K562 (cell line): ENCODE data around the gene EXOC2. TPM values are rescaled to one million over a fixed set of nuclear protein-coding genes. Genes with fewer than 3 reads are reported as not detected.

ENCODE experiments used
- C11orf30 ChIP-seq: fragments of 450-650 bp; IDR thresholded peaks from 2 replicates; pipeline ENCODE4 v1.6.1; 2016; ENCODE audit warnings: low read depth, mild to moderate bottlenecking
- CBX8 ChIP-seq: fragments of 200-600 bp; sonication (generic); IDR thresholded peaks from 2 replicates; pipeline ENCODE4 v1.6.1; 2012; ENCODE audit warnings: borderline replicate concordance, mixed run types, low read depth, mild to moderate bottlenecking, moderate library complexity, mixed read lengths, low read length, control low read depth, inconsistent platforms; ENCODE audit not compliant: poor library complexity, severe bottlenecking; ENCODE audit errors: extremely low read depth
- ELF4 ChIP-seq: fragments of 450-650 bp; formaldehyde crosslinking; IDR thresholded peaks from 2 replicates; pipeline ENCODE4 v1.4.0; 2022; ENCODE audit warnings: missing genetic modification characterization
- IRF2 ChIP-seq: sonication (generic); formaldehyde crosslinking; IDR thresholded peaks from 2 replicates; pipeline ENCODE4 v1.8.1; 2022; ENCODE audit warnings: mild to moderate bottlenecking, missing genetic modification reagents
- KLF1 ChIP-seq: fragments of 450-650 bp; IDR thresholded peaks from 2 replicates; pipeline ENCODE4 v1.6.1; 2016; ENCODE audit warnings: missing genetic modification characterization, missing compliant biosample characterization
- PRMT5 ChIP-seq: sonication (generic); formaldehyde crosslinking; IDR thresholded peaks from 2 replicates; pipeline ENCODE4 v1.5.0; 2020; ENCODE audit warnings: missing genetic modification reagents
- RBM15 ChIP-seq: fragments of 200-400 bp; formaldehyde crosslinking; IDR thresholded peaks from 2 replicates; pipeline ENCODE4 v1.6.1; 2018; ENCODE audit warnings: mild to moderate bottlenecking, low read length, moderate library complexity; ENCODE audit not compliant: insufficient read depth
- SMARCA5 ChIP-seq: fragments of 450-650 bp; IDR thresholded peaks from 2 replicates; pipeline ENCODE4 v1.6.1; 2016
- SP1 ChIP-seq: sonication (generic); formaldehyde crosslinking; IDR thresholded peaks from 2 replicates; pipeline ENCODE4 v1.8.1; 2022; ENCODE audit warnings: mild to moderate bottlenecking, missing genetic modification reagents
- SREBF2 ChIP-seq: sonication (generic); formaldehyde crosslinking; IDR thresholded peaks from 2 replicates; pipeline ENCODE4 v1.4.0; 2020; ENCODE audit warnings: mild to moderate bottlenecking, missing genetic modification reagents
- TAL1 ChIP-seq: fragments of 450-650 bp; IDR thresholded peaks from 2 replicates; pipeline ENCODE4 v1.6.1; 2016; ENCODE audit warnings: mild to moderate bottlenecking
- TARDBP ChIP-seq: fragments of 450-650 bp; IDR thresholded peaks from 2 replicates; pipeline ENCODE4 v1.6.1; 2016
- TBP ChIP-seq: optimal IDR thresholded peaks from 2 replicates; pipeline ENCODE3; 2011; ENCODE audit warnings: low read depth, low read length, improper control_type of control experiment
- ZBTB49 ChIP-seq: sonication (generic); formaldehyde crosslinking; IDR thresholded peaks from 2 replicates; pipeline ENCODE4 v1.8.0; 2022; ENCODE audit warnings: missing genetic modification reagents, mild to moderate bottlenecking, borderline replicate concordance
- polyA plus RNA-seq, 8 experiments: library from polyadenylated mRNA; depleted of rRNA in 4 of 8; stranded (reverse) in 5 of 8; unstranded in 3 of 8; fragments of >200 nt; fragmentation: Nextera tagmentation in 2 of 8; fragmentation: Illumina TruSeq in 1 of 8; extraction: Ambion mirVana in 2 of 8; extraction: Trizol in 1 of 8; gene quantifications; 2 replicates each; pipeline versions ENCODE4 v1.2.1 to v1.2.3, GENCODE V29; 2011 to 2014; ENCODE audit warnings: inconsistent platforms in 1 of 8, missing spikeins in 1 of 8
- total RNA-seq, 7 experiments: library from RNA; depleted of rRNA in 6 of 7; stranded (reverse); fragments of >200 nt in 6 of 7; fragmentation: Illumina TruSeq in 2 of 7; extraction: Trizol in 2 of 7; gene quantifications; 2 replicates each; pipeline versions ENCODE4 v1.2.1 to v1.2.3, GENCODE V29; 2011 to 2021; ENCODE audit warnings: low replicate concordance in 1 of 7
- TF ChIP-seq, protein P1 (sequence below), 2 experiments: IDR thresholded peaks; 2 replicates each; pipeline ENCODE4 v1.6.1; 2012; ENCODE audit warnings: improper control_type of control experiment in 2 of 2, low read depth in 2 of 2, low read length in 2 of 2, borderline replicate concordance in 1 of 2
- TF ChIP-seq, protein P2 (sequence below): sonication (generic); formaldehyde crosslinking; IDR thresholded peaks from 2 replicates; pipeline ENCODE4 v1.8.0; 2022; ENCODE audit warnings: mild to moderate bottlenecking, missing genetic modification reagents

EXOC2 gene
- total and polyA plus RNA-seq, 9 of the 15 experiments (the other 6 are each of a cell fraction or from before 2014, with no cell fraction given) = 12.2 to 30.2 (median 24.2) TPM

- TF ChIP-seq, protein P1, sequence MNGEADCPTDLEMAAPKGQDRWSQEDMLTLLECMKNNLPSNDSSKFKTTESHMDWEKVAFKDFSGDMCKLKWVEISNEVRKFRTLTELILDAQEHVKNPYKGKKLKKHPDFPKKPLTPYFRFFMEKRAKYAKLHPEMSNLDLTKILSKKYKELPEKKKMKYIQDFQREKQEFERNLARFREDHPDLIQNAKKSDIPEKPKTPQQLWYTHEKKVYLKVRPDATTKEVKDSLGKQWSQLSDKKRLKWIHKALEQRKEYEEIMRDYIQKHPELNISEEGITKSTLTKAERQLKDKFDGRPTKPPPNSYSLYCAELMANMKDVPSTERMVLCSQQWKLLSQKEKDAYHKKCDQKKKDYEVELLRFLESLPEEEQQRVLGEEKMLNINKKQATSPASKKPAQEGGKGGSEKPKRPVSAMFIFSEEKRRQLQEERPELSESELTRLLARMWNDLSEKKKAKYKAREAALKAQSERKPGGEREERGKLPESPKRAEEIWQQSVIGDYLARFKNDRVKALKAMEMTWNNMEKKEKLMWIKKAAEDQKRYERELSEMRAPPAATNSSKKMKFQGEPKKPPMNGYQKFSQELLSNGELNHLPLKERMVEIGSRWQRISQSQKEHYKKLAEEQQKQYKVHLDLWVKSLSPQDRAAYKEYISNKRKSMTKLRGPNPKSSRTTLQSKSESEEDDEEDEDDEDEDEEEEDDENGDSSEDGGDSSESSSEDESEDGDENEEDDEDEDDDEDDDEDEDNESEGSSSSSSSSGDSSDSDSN (IDR thresholded peaks at IDR 0.05; ENCODE audit: borderline replicate concordance in 1 of 2, low read depth in 2 of 2, low read length in 2 of 2) = peak; percentile 22 to 56; a peak in 1 of 4 replicates
- TF ChIP-seq PRMT5 (CRISPR knock-in tag) = no peak
- TF ChIP-seq ELF4 = peak; percentile 86
- TF ChIP-seq TBP = peak; percentile 59
- no peak for TF ChIP-seq IRF2 (CRISPR knock-in tag)
- peak; percentile 96 for TF ChIP-seq KLF1 (tag)
- TF ChIP-seq C11orf30 = peak; percentile 77
- TF ChIP-seq TAL1 = no peak
- no peak for TF ChIP-seq ZBTB49 (CRISPR knock-in tag)
- TF ChIP-seq SMARCA5 = no peak
- peak; percentile 55; the same call in 1 of the 2 replicates for TF ChIP-seq TARDBP
- no peak for TF ChIP-seq RBM15
- TF ChIP-seq SREBF2 (CRISPR knock-in tag) = no peak
- TF ChIP-seq CBX8 = no peak
- TF ChIP-seq, protein P2, sequence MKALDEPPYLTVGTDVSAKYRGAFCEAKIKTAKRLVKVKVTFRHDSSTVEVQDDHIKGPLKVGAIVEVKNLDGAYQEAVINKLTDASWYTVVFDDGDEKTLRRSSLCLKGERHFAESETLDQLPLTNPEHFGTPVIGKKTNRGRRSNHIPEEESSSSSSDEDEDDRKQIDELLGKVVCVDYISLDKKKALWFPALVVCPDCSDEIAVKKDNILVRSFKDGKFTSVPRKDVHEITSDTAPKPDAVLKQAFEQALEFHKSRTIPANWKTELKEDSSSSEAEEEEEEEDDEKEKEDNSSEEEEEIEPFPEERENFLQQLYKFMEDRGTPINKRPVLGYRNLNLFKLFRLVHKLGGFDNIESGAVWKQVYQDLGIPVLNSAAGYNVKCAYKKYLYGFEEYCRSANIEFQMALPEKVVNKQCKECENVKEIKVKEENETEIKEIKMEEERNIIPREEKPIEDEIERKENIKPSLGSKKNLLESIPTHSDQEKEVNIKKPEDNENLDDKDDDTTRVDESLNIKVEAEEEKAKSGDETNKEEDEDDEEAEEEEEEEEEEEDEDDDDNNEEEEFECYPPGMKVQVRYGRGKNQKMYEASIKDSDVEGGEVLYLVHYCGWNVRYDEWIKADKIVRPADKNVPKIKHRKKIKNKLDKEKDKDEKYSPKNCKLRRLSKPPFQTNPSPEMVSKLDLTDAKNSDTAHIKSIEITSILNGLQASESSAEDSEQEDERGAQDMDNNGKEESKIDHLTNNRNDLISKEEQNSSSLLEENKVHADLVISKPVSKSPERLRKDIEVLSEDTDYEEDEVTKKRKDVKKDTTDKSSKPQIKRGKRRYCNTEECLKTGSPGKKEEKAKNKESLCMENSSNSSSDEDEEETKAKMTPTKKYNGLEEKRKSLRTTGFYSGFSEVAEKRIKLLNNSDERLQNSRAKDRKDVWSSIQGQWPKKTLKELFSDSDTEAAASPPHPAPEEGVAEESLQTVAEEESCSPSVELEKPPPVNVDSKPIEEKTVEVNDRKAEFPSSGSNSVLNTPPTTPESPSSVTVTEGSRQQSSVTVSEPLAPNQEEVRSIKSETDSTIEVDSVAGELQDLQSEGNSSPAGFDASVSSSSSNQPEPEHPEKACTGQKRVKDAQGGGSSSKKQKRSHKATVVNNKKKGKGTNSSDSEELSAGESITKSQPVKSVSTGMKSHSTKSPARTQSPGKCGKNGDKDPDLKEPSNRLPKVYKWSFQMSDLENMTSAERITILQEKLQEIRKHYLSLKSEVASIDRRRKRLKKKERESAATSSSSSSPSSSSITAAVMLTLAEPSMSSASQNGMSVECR (CRISPR knock-in tag) = peak; percentile 89; the same call in 1 of the 2 replicates
- peak; percentile 90 for TF ChIP-seq SP1 (CRISPR knock-in tag)
Measured at GRCh38 chr6:692858-693722, at the start of gene EXOC2 (continued).
